ENCODE measurements around the gene TMEM190. TPM values are rescaled to one million over a fixed set of nuclear protein-coding genes. Genes with fewer than 3 reads are reported as not detected.
"Not testable (repeated sequence)": the region's sequence is repeated elsewhere in the genome, so short reads cannot be mapped to it uniquely, and the experiment has no call there.

The TMEM190 gene
- total and polyA plus RNA-seq, 9 of the 15 experiments (the other 6 are each of a cell fraction or from before 2014, with no cell fraction given) = not detected

DNA sequence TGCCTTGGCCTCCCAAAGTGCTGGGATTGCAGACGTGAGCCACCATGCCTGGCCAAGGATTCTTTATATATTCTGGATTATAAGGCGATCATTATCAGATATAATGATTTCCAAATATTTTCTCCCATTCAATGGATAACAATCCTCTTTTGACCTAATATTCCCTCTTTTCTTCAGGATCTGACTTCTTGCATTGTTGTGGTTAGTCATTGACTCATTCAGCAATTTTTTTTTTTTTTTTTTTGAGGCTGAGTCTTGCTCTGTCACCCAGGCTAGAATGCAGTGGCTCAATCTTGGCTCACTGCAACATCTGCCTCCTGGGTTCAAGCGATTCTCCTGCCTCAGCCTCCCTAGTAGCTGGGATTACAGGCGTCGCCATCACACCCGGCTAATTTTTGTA is 46.8 kb upstream of the TMEM190 start:
- H3K9me1 ChIP-seq (ENCODE audit: control insufficient read depth, insufficient read depth, low read length); H3K4me2 ChIP-seq (ENCODE audit: insufficient read depth, low read length); ATAC-seq; H3K27me3 ChIP-seq (ENCODE audit: control insufficient read depth in 2 of 2, insufficient read depth in 2 of 2, low read length in 2 of 2); in situ Hi-C loops (cut with MboI); FAIRE-seq; intact Hi-C loops (cut with micrococcal nuclease); H4K20me1 ChIP-seq (replicated peaks; ENCODE audit: control insufficient read depth, insufficient read depth, low read length); POLR2A ChIA-PET; H3K4me3 ChIP-seq; H2AFZ ChIP-seq (ENCODE audit: low read depth, low read length); DNase-seq (ENCODE audit: extremely low read depth in 1 of 4, low spot score in 3 of 4); H3K9ac ChIP-seq (ENCODE audit: insufficient read depth in 1 of 2, low read depth in 2 of 2, low read length in 2 of 2); BruUV-seq (replicated peaks); H3K27ac ChIP-seq (ENCODE audit: extremely low read depth, low read depth, low read length); H3K9me3 ChIP-seq (replicated peaks; ENCODE audit: control insufficient read depth, insufficient read depth, low read depth, low read length); H3K79me2 ChIP-seq (ENCODE audit: control insufficient read depth, insufficient read depth, low read length); H3K36me3 ChIP-seq (ENCODE audit: control insufficient read depth, insufficient read depth, low read length); CTCF ChIA-PET (ENCODE audit: low intra/inter-chr PET ratio): not testable (repeated sequence)
- WGBS (ENCODE audit: insufficient coverage, low coverage, missing lambda C conversion rate) = 75% methylated on average over 6 of the region's 6 CpGs
- TF ChIP-seq ZNF384 (IDR thresholded peaks at IDR 0.05; ENCODE audit: low read depth, low read length) = 0 out of 2 replicates have a peak, but pooled peaks have one; percentile 39
- H3K4me1 ChIP-seq (replicated peaks in 1 of 2; ENCODE audit: control insufficient read depth in 2 of 2, insufficient read depth in 2 of 2, low read length in 2 of 2) = peaks cover 10 to 20% of the 10 kb centered on the region in 2 experiments; a peak in 4 of 5 replicates

DNA sequence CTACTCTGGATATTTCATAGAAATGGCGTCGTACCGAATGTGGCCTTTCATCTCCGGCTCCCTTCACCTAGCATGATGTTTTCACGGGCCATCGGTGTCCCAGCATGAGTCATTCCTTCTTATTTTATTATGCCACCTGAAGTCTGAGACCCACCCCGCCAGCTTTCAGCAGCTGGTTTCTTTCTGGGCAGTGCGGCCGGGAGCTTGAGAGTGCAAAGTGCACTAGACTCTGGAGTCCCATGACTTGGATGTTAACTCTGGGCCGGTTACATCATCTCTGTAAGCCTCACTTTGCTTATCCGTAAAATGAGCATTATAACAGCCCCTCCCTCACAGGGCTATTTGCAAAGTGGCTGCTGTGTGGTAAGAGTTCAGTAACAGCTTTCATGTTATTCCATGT is 42.8 kb upstream of the TMEM190 start:
- Histone ChIP-seq H3K4me1 (replicated peaks in 1 of 2; ENCODE audit: control insufficient read depth in 2 of 2, insufficient read depth in 2 of 2, low read length in 2 of 2) (peaks cover 0 to 7% of the 10 kb centered on the region in 2 experiments; a peak in 4 of 5 replicates), H3K9ac (ENCODE audit: insufficient read depth in 1 of 2, low read depth in 2 of 2, low read length in 2 of 2) (no peak overlapping the region), H3K27me3 (ENCODE audit: control insufficient read depth in 2 of 2, insufficient read depth in 2 of 2, low read length in 2 of 2) (no peaks in the 10 kb centered on the region), H3K4me2 (ENCODE audit: insufficient read depth, low read length) (no peak overlapping the region), H4K20me1 (replicated peaks; ENCODE audit: control insufficient read depth, insufficient read depth, low read length) (no peaks in the 10 kb centered on the region), H3K4me3 (no peak overlapping the region), H3K9me1 (ENCODE audit: control insufficient read depth, insufficient read depth, low read length) (no peaks in the 10 kb centered on the region), H3K36me3 (ENCODE audit: control insufficient read depth, insufficient read depth, low read length) (no peaks in the 10 kb centered on the region), H3K9me3 (replicated peaks; ENCODE audit: control insufficient read depth, insufficient read depth, low read depth, low read length) (no peaks in the 10 kb centered on the region; the same call in 1 of the 2 replicates), H3K79me2 (ENCODE audit: control insufficient read depth, insufficient read depth, low read length) (no peaks in the 10 kb centered on the region), H3K27ac (ENCODE audit: extremely low read depth, low read depth, low read length) (no peak overlapping the region), H2AFZ (ENCODE audit: low read depth, low read length) (peak overlapping the region; percentile 69)
- DNase-seq (ENCODE audit: extremely low read depth in 1 of 4, low spot score in 3 of 4) = no peak
- CTCF ChIA-PET (ENCODE audit: low intra/inter-chr PET ratio) = no interaction called here
- BruUV-seq (replicated peaks) = no TSS peak
- intact Hi-C loops (cut with micrococcal nuclease) (no loop called here), in situ Hi-C loops (cut with MboI) (no loop called here)
- FAIRE-seq = no peak
- 65% methylated on average over 11 of the region's 11 CpGs for WGBS (ENCODE audit: insufficient coverage, low coverage, missing lambda C conversion rate)
- ATAC-seq = peak; percentile 22; the same call in 1 of the 3 replicates
- POLR2A ChIA-PET = interaction anchor here (1.0 kb wide), 1 partner anchor 72 kb away, joined by 3 read pairs; no protein-coding TSS in a partner anchor
- TF ChIP-seq ZKSCAN8 (CRISPR knock-in tag; IDR thresholded peaks at IDR 0.05) (no peak), CEBPB (tag; IDR thresholded peaks at IDR 0.05) (0 out of 2 replicates have a peak, but pooled peaks have one; percentile 28), ZNF239 (CRISPR knock-in tag; IDR thresholded peaks at IDR 0.05) (no peak), ETV5 (CRISPR knock-in tag; IDR thresholded peaks at IDR 0.05; ENCODE audit: low read depth) (no peak), TAF15 (IDR thresholded peaks at IDR 0.05; ENCODE audit: low read depth, low read length) (no peak), PTBP1 (IDR thresholded peaks at IDR 0.05; ENCODE audit: low read depth, low read length) (no peak), ZNF766 (CRISPR knock-in tag; conservative IDR thresholded peaks at IDR 0.05) (no peak), TEAD4 (IDR thresholded peaks at IDR 0.05; ENCODE audit: low read length) (no peak), TEAD4 (CRISPR knock-in tag; IDR thresholded peaks at IDR 0.05; ENCODE audit: borderline replicate concordance) (no peak), BRF2 (IDR thresholded peaks at IDR 0.05; ENCODE audit: borderline replicate concordance, insufficient read depth, insufficient read length) (no peak), RBM25 (IDR thresholded peaks at IDR 0.05; ENCODE audit: low read depth, low read length, severe bottlenecking) (no peak)

Data from K562 (cell line).